H9 (cell line): ENCODE data around the gene NKAIN2. TPM values are rescaled to one million over a fixed set of nuclear protein-coding genes. Genes with fewer than 3 reads are reported as not detected.
A peak's percentile ranks its signal among the peaks of the same experiment; 100 is the strongest.

Experiments
- DNase-seq: peaks from one replicate; pipeline ENCODE4 v3.0.0-alpha.2; 2017
- H2AFZ ChIP-seq: one replicate; pipeline ENCODE4 v1.6.1; 2013; ENCODE audit warnings: mild to moderate bottlenecking, low read length, control low read depth, moderate library complexity
- H2AK5ac ChIP-seq: 2 replicates; pipeline ENCODE4 v1.6.1; 2013; ENCODE audit warnings: low read length, control low read depth, mixed read lengths; ENCODE audit not compliant: insufficient read length
- H2BK120ac ChIP-seq: one replicate; pipeline ENCODE4 v1.6.1; 2013; ENCODE audit warnings: low read depth, mild to moderate bottlenecking, low read length, control low read depth, inconsistent platforms; ENCODE audit not compliant: poor library complexity, severe bottlenecking
- H2BK12ac ChIP-seq: 2 replicates; pipeline ENCODE4 v1.6.1; 2013; ENCODE audit warnings: low read length, control low read depth, mixed read lengths, low read depth; ENCODE audit not compliant: insufficient read length
- H2BK15ac ChIP-seq: 2 replicates; pipeline ENCODE4 v1.6.1; 2013; ENCODE audit warnings: low read depth, low read length, control low read depth
- H2BK20ac ChIP-seq: one replicate; pipeline ENCODE4 v1.6.1; 2013; ENCODE audit warnings: low read depth, mild to moderate bottlenecking, low read length, control low read depth, inconsistent platforms; ENCODE audit not compliant: poor library complexity, severe bottlenecking
- H2BK5ac ChIP-seq: 2 replicates; pipeline ENCODE4 v1.6.1; 2013; ENCODE audit warnings: low read length, control low read depth, mixed read lengths; ENCODE audit not compliant: insufficient read length
- H3K14ac ChIP-seq: 2 replicates; pipeline ENCODE4 v1.6.1; 2013; ENCODE audit warnings: low read length, control low read depth; ENCODE audit not compliant: insufficient read depth
- H3K18ac ChIP-seq: 2 replicates; pipeline ENCODE4 v1.6.1; 2013; ENCODE audit warnings: low read depth, mild to moderate bottlenecking, mixed read lengths, low read length, control low read depth; ENCODE audit not compliant: insufficient read length
- H3K23ac ChIP-seq: 2 replicates; pipeline ENCODE4 v1.6.1; 2013; ENCODE audit warnings: low read length, control low read depth, mixed read lengths, low read depth; ENCODE audit not compliant: insufficient read length
- H3K23me2 ChIP-seq: 2 replicates; pipeline ENCODE4 v1.6.1; 2013; ENCODE audit warnings: low read depth, mild to moderate bottlenecking, mixed read lengths, low read length, control low read depth; ENCODE audit not compliant: insufficient read length, poor library complexity, severe bottlenecking
- H3K27ac ChIP-seq: 2 replicates; pipeline ENCODE4 v1.5.1; 2013; ENCODE audit warnings: low read length, control low read depth, mixed read lengths, low read depth; ENCODE audit not compliant: insufficient read length
- H3K27me3 ChIP-seq: 2 replicates; pipeline ENCODE4 v1.6.1; 2013; ENCODE audit warnings: low read length, control low read depth, inconsistent platforms; ENCODE audit not compliant: insufficient read depth
- H3K4ac ChIP-seq: 2 replicates; pipeline ENCODE4 v1.6.1; 2013; ENCODE audit warnings: low read depth, mild to moderate bottlenecking, control low read depth, inconsistent platforms, low read length, moderate library complexity
- H3K4me1 ChIP-seq: 2 replicates; pipeline ENCODE4 v1.6.1; 2013; ENCODE audit warnings: low read length, control low read depth, inconsistent platforms; ENCODE audit not compliant: insufficient read depth
- H3K4me2 ChIP-seq: 2 replicates; pipeline ENCODE4 v1.6.1; 2013; ENCODE audit warnings: low read length, control low read depth, mixed read lengths; ENCODE audit not compliant: insufficient read length, insufficient read depth
- H3K56ac ChIP-seq: 2 replicates; pipeline ENCODE4 v1.6.1; 2013; ENCODE audit warnings: low read depth, mild to moderate bottlenecking, mixed read lengths, low read length, control low read depth; ENCODE audit not compliant: insufficient read length
- H3K79me1 ChIP-seq: 2 replicates; pipeline ENCODE4 v1.6.1; 2013; ENCODE audit warnings: low read depth, mild to moderate bottlenecking, moderate library complexity, low read length, control low read depth, inconsistent platforms; ENCODE audit not compliant: insufficient read depth, poor library complexity, severe bottlenecking
- H3K79me2 ChIP-seq: 2 replicates; pipeline ENCODE4 v1.6.1; 2013; ENCODE audit warnings: low read length, control low read depth, inconsistent platforms; ENCODE audit not compliant: insufficient read depth
- H3K9ac ChIP-seq: 2 replicates; pipeline ENCODE4 v1.6.1; 2013; ENCODE audit warnings: low read length, control low read depth, mixed read lengths; ENCODE audit not compliant: insufficient read length; ENCODE audit errors: extremely low read depth
- H3K9me3 ChIP-seq: one replicate; pipeline ENCODE4 v1.6.1; 2013; ENCODE audit warnings: low read depth, low read length, inconsistent platforms; ENCODE audit not compliant: control insufficient read depth
- H3T11ph ChIP-seq: one replicate; pipeline ENCODE4 v1.6.1; 2013; ENCODE audit warnings: mild to moderate bottlenecking, low read length, control low read depth, inconsistent platforms
- H4K20me1 ChIP-seq: one replicate; pipeline ENCODE4 v1.6.1; 2013; ENCODE audit not compliant: control insufficient read depth, insufficient read length, insufficient read depth
- H4K5ac ChIP-seq: 2 replicates; pipeline ENCODE4 v1.6.1; 2013; ENCODE audit warnings: low read depth, mild to moderate bottlenecking, mixed read lengths, low read length, control low read depth; ENCODE audit not compliant: insufficient read length
- H4K8ac ChIP-seq: replicated peaks from 2 replicates; pipeline ENCODE4 v1.6.1; 2013; ENCODE audit warnings: low read length, control low read depth, mixed read lengths, low read depth; ENCODE audit not compliant: insufficient read length
- H4K91ac ChIP-seq: 2 replicates; pipeline ENCODE4 v1.6.1; 2013; ENCODE audit warnings: low read depth, mild to moderate bottlenecking, moderate library complexity, mixed read lengths, low read length, control low read depth; ENCODE audit not compliant: insufficient read length
- H3K27ac Mint-ChIP-seq, 3 experiments: 2 replicates in 2 of 3; 3 replicates in 1 of 3; pipeline ENCODE4 v1.8.0; 2020 to 2021; ENCODE audit warnings: mixed read lengths in 3 of 3, mild to moderate bottlenecking in 1 of 3, moderate library complexity in 1 of 3
- H3K27me3 Mint-ChIP-seq: 2 replicates; pipeline ENCODE4 v1.8.0; 2021; ENCODE audit warnings: low read depth, mild to moderate bottlenecking, moderate library complexity, mixed read lengths
- H3K36me3 Mint-ChIP-seq, 3 experiments: 2 replicates in 2 of 3; 3 replicates in 1 of 3; pipeline ENCODE4 v1.8.0; 2020 to 2021; ENCODE audit warnings: low read depth in 3 of 3, mixed read lengths in 3 of 3; ENCODE audit not compliant: insufficient read depth in 1 of 3
- H3K4me1 Mint-ChIP-seq, 2 experiments: 2 replicates each; pipeline ENCODE4 v1.8.0; 2020; ENCODE audit warnings: mixed read lengths in 2 of 2
- H3K4me3 Mint-ChIP-seq, 2 experiments: 2 replicates in 1 of 2; 3 replicates in 1 of 2; pipeline ENCODE4 v1.8.0; 2020 to 2021; ENCODE audit warnings: mild to moderate bottlenecking in 2 of 2, mixed read lengths in 2 of 2, moderate library complexity in 1 of 2
- H3K9me3 Mint-ChIP-seq, 2 experiments: 2 replicates in 1 of 2; 3 replicates in 1 of 2; pipeline ENCODE4 v1.8.0; 2020; ENCODE audit warnings: mild to moderate bottlenecking in 2 of 2, mixed read lengths in 2 of 2, moderate library complexity in 1 of 2
- WGBS: extraction: QIAGEN DNeasy Blood & Tissue Kit; methylation state at CpG from one replicate; pipeline ENCODE4 v1.1.7; 2013; ENCODE audit warnings: missing lambda C conversion rate, low lambda C conversion rate, mixed read lengths; ENCODE audit not compliant: insufficient read length; ENCODE audit errors: extremely low coverage; 5-methylcytosine and 5-hydroxymethylcytosine counted together
- total RNA-seq: library from RNA; stranded (reverse); gene quantifications from 2 replicates; pipeline ENCODE4 v1.2.1, GENCODE V29; 2021
- TF ChIP-seq, protein P1 (sequence below): fragments of 200-600 bp; sonication (generic); conservative IDR thresholded peaks from 3 replicates; pipeline ENCODE4 v1.8.0; 2021; ENCODE audit warnings: antibody characterized with exemption, mild to moderate bottlenecking

The NKAIN2 gene
- total RNA-seq, 1 experiment from 2014 or later, result 0.17 TPM

DNA sequence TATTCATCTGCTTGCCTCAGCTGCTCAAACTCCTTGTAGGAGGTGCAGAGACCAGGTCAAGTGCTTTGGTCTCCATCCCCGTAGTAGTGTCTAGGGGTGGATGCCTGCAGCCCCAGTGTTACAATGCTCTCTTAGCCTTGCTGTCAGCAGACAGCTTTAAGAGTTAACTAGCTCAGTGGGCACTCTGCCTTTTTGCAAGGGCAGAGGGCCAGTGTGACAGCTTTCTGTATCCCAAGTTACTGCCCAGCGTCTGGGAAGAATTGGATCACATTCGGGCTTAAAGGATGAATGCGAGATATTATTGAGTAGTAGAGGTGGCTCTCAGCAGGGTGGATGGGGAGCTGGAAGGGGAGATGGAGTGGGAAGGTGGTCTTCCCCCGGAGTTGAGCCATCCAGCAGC, 818.7 kb downstream of the NKAIN2 start:
- Histone ChIP-seq H3K4me1 (peaks cover 4% of the 10 kb centered on the region; the same call in 1 of the 2 replicates), H3K4ac (no peak overlapping the region), H3K4me2 (no peak overlapping the region), H4K91ac (no peak overlapping the region), H3K23me2 (no peaks in the 10 kb centered on the region), H3K23ac (no peak overlapping the region), H3K27ac (no peak overlapping the region), H2BK20ac (no peak overlapping the region), H2AFZ (no peak overlapping the region), H2AK5ac (no peak overlapping the region), H2BK12ac (no peak overlapping the region), H4K8ac (no peak overlapping the region), H3K79me1 (no peaks in the 10 kb centered on the region), H3K79me2 (no peaks in the 10 kb centered on the region), H2BK120ac (no peak overlapping the region), H4K20me1 (no peaks in the 10 kb centered on the region), H3K18ac (no peak overlapping the region), H3T11ph (no peak overlapping the region), H3K56ac (no peak overlapping the region), H3K14ac (no peak overlapping the region; the same call in 1 of the 2 replicates), H3K27me3 (no peaks in the 10 kb centered on the region), H2BK15ac (no peak overlapping the region), H3K9me3 (no peaks in the 10 kb centered on the region), H4K5ac (no peak overlapping the region), H2BK5ac (no peak overlapping the region), H3K9ac (no peak overlapping the region)
- Mint-ChIP-seq H3K27me3 (no peaks in the 10 kb centered on the region), H3K27ac (peak overlapping the region in 2 of 3 experiments; percentile 40 to 71; a peak in 2 of 7 replicates), H3K9me3 (no peaks in the 10 kb centered on the region), H3K4me1 (peaks cover 7 to 13% of the 10 kb centered on the region in 2 experiments), H3K4me3 (no peak overlapping the region), H3K36me3 (no peaks in the 10 kb centered on the region)
- TF ChIP-seq, protein P1, sequence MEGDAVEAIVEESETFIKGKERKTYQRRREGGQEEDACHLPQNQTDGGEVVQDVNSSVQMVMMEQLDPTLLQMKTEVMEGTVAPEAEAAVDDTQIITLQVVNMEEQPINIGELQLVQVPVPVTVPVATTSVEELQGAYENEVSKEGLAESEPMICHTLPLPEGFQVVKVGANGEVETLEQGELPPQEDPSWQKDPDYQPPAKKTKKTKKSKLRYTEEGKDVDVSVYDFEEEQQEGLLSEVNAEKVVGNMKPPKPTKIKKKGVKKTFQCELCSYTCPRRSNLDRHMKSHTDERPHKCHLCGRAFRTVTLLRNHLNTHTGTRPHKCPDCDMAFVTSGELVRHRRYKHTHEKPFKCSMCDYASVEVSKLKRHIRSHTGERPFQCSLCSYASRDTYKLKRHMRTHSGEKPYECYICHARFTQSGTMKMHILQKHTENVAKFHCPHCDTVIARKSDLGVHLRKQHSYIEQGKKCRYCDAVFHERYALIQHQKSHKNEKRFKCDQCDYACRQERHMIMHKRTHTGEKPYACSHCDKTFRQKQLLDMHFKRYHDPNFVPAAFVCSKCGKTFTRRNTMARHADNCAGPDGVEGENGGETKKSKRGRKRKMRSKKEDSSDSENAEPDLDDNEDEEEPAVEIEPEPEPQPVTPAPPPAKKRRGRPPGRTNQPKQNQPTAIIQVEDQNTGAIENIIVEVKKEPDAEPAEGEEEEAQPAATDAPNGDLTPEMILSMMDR, result no peak
- DNase-seq, result no peak
- WGBS, result no CpG with 5 or more reads among the region's 5 CpGs
